COLO668 (cell line): ENCODE data around the gene INF2.
A peak's percentile ranks its signal among the peaks of the same experiment; 100 is the strongest.
"Not testable (repeated sequence)": the region's sequence is repeated elsewhere in the genome, so short reads cannot be mapped to it uniquely, and the experiment has no call there.

Experiments
- DNase-seq: peaks from one replicate; lab custom pipeline; 2025; ENCODE audit not compliant: unreplicated experiment; lab: John Stamatoyannopoulos, UW

The INF2 gene

DNA sequence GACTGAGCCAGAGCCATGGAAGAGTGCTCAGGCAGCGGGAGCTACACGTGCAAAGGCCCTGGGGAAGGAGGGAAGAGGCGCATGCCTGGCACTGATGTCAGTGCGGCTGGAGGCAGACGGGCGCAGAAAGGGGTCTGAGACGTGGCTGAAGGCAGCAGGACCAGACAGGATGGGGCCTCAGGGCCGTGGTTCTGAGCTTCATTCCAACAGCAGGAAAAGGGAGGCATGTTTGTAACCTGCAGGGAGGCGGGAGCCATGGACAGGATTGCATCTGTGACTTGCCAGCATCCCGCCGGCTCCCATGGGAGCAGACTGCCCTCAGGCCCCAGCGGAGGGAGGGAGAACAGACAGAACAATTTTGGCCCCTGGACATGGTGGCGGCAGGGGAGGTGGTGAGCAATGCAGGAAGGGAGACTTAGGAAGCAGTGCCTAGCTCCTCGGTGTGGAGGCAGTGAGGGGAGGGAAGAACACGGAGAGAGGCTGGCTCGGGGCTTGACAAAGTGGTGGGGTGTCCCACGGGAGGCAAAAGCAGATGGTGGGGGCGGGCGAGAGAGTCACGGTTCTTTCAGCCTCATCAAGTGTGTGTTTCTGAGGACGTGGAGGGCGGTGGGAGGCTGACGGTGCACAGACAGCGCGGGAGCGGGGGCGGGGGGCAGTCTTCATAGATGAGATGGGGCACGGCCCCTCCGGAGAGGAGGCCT, 33.3 kb upstream of the INF2 start:
- DNase-seq: no peak

DNA sequence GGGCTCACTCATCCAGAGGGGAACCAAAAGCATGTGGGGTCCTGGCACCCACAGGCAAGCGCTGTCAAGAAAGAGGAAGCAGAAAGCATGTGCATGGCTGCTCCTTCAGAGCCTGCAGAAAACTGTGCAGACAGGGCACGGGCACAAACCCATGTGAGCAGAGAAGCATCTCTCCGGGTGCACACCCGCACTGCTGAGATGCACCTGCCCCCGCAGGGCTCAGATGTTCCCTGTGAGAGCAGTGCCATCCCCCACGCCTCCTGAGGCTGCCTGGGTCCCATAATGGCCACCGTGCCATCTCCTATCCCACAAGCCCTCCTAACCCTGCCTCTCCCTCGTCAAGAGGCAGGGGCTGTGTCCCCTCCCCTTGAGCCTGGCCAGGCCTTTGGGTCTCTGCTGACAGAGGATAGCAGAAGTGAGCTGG, 32.3 kb upstream of the INF2 start:
- no peak for DNase-seq

DNA sequence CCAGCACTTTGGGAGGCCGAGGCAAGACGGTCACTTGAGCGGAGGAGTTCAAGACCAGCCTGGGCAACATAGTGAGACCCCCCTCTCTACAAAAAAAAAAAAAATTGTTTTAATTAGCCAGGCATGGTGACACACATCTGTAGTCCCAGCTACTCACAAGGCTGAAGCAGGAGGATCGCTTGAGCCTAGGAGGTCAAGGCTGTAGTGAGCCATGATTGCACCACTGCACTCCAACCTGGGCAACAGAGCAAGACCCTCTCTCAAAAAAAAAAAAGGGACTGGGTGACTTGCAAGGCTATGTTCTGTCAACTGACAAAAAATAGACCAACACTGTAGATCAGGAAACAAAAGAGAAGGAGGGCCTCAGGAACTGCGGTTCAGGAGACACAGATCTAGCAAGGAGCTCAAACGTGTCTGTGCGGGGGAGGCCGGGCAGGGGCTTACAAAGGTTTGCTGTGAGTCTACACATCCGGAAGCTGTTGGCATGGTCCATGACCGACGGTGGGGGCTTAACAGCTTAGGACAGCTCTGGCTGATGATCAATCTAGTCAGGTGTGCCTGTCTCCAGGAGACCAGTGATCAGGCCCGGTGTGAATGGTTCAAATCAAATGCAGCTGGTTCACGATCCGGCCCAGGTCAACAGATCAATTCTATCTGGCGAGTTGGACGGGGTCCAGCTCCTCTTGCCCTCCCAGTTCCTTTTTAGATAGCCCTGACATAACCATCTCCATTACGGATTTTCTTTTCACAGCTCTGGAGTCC, 31.7 kb upstream of the INF2 start:
- DNase-seq: no peak

DNA sequence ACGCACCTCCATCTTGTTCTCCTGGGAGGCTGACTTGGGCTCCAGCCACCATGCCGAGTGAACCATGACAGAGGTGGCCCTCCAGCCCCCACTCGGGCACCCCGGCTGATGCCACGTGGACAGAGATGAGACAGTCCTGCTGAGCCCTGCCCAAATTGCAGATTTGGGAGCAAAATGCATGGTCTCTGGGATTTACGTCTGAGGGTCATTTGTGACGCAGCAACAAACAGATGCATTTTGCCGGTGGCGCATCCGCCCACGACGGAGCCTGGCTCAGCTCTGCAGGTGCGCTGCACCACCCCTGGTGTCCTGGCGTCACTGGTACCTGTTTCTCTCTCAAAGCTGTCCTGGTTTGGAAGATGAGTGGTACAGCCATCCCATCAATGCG, 31.1 kb upstream of the INF2 start:
- no peak for DNase-seq

DNA sequence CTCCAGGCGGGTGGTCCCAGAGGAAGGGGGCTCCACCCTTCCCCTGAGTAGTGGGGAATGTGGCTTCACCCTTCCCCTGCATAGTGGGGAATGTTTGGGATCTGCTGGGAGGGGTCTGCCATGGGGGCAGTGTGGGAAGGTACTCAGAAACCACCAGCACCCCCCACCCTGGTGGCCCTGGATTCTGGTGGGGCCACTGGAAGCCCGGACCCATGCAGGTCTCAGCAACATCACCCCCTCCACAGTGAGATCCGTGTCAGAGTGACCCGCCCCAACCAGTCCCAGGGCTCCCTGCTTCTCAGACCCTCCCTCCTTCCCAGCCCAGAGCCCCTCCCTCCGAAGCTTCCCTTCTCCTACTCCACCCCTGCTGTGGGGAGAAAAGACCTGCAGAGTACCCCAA, 30.3 kb upstream of the INF2 start:
- no peak for DNase-seq

DNA sequence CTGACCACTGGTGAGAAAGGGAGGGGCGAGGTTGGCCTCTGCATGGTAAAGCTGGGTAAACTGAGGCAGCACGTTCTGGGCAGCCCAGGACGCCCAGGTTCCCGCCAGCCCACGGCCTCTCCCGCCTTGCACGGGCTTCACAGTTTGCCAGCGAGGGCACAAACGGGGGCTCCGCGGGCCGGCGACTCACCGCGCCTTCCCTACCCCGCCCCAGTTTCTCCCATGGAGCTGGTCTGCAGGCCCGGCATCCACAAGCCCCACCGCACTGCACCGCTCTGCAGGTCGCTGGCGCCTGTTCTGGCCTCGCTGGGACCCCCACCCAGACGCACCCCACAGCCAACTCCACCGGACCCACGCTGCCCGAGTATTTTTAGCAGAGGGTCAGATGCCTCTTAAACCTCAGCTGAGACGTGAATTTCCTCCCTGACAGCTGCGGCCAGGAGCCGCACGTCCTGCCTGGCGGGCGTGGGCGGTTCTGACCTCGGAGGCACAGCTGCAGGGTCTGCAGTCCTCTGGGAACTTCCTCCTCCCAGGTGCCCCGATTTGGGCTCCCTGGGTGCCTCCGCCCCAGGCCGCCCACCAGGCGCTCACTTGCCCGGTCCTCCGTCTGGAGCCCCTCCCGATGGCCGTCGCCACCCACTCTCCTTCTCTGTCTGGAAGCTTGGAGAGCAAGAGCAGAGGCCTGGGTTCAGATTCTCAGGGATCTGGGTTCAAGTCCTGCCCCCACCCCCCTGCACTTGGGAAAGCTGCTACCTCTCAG, 29.5 kb upstream of the INF2 start:
- no peak for DNase-seq

DNA sequence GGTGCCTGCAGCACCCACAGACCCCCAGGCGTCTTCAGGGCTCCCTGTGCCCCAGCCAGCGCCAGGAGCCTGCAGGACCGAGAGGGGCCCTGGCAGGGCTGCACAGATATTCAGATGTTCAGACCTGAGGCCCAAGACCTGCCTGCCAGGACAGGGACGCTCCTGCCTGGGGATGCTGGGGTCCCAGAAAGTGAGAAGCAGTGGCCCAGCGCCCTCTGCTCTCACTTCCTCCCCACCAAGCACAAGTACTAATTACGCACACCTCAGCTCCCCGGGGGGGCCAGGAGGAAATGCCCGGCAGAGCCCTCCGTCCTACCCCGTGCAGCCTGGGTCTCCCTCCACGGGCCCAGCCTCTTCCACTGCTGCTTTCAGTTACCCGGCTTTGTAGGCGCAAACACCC, 28.8 kb upstream of the INF2 start:
- DNase-seq: no peak

DNA sequence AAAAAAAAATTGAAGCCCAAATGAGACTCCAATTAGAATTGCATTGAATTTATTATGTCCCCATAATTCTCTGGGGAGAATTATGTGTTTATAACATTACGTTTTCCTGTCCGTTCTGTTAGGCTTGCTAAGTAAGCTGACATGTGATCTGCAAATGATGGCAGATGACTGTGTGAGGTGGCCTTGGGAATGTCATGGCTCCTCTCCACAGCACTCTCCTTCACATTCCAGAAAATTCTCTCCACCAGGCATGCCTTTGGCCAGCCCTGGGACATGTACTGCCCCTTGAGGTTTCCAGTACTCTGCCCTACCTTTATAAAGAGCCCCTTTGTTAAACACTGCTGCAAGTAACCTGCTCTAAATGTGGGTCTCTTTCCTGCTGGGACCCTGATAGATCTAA, 28.3 kb upstream of the INF2 start:
- DNase-seq: no peak

DNA sequence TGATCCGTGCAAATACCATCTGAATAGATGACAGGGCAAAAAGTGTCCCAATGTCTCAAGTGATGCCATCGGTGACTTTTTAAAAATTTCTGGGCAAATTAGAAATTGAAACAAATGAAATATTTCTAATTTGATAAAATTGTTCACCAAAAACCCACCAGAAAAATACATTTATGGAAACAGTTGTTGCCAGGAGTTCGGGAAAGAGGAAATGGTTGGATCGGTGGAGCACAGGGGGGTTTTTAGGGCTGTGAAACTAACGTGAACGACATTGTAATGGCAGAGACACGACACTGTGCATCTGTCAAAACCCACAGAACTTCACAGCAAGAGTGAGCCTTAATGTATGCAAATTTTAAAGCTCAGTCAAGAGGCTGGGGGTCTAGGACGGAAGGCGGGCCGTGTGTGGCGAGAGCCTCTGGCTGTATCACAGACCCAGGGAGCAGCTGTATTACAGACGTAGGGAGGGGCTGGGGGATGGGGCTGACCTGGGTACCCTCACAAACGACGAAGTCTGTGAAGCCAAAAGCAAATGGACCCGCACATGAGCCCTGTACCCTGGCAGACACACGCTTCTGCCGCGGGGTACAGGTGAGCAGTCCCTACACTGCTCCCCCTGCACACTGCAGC, 27.8 kb upstream of the INF2 start:
- DNase-seq: not testable (repeated sequence)

DNA sequence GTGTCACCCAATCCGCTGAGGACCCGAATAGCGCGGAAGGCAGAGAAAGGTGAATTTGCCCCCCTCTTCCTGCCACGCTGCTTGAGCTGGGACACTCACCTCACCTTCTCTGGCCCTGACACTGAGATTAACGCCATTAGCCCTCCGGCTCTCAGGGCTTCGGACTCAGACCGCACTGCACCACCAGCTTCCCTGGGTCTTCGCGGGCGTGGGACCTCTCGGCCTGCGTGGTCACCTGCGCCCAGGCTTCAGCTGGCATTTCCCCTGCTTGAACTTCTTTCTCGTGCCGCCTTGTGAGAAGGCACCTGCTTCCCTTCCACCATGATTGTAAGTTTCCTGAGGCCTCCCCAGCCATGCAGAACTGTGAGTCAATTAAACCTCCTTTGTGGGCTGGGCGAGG, 26.9 kb upstream of the INF2 start:
- not testable (repeated sequence) for DNase-seq

DNA sequence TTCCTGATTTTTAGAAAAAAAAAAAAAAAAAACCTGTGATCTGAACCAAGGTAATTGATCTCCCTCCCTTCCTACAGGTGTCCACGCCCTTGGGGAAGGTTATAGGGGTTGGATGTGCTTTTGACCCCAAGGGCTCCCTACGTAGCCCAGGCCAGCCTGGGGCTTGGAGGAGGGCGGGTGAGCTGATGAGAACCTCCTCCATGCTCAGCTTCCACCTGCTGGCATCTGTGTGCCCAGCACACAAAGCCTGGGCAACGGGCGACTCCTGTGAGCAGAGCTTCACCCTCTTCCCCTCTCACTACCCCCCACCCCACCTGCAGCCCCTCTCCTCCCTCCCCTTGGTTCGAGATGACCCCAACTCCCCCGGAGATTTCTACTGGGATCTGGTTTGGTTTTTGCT, 25.3 kb upstream of the INF2 start:
- DNase-seq: no peak

DNA sequence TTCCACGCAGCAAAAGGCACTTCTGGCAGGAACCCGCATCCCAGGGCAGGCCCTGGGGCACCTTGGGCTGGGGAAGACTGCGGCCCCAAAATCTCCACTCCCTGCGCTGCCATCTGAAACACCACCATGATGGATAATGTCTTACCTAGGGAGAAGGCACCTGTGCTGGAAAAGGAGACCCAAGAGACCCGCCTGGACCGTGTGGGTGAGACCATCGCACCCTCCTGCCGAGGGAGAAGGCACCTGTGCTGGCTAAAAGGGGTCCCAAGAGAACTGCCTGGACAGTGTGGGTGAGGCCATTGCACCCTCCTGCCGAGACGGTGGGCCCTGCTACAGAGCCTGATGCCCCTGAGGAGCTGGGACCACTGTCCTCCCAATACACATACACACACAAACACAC, 24.8 kb upstream of the INF2 start:
- no peak for DNase-seq

DNA sequence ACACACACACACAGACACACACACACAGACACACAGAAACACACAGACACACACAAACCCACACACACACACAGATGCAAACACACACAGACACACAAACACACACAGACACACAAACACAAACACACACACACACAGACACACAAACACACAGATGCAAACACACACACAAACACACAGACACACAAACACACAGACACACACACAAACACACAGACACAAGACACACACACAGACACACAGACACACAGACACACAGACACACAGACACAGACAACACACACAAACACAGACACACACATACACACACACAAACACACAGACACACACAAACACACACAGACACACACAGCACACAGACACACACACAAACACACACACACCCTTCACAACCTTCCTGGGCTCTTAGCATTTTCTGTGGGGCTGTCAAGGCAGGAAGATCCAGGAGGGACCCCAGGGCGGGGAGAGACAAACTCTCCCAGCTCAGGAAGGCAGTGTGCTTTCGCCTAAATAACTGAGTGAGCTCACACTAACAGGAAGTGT, 24.2 kb upstream of the INF2 start:
- DNase-seq: no peak

DNA sequence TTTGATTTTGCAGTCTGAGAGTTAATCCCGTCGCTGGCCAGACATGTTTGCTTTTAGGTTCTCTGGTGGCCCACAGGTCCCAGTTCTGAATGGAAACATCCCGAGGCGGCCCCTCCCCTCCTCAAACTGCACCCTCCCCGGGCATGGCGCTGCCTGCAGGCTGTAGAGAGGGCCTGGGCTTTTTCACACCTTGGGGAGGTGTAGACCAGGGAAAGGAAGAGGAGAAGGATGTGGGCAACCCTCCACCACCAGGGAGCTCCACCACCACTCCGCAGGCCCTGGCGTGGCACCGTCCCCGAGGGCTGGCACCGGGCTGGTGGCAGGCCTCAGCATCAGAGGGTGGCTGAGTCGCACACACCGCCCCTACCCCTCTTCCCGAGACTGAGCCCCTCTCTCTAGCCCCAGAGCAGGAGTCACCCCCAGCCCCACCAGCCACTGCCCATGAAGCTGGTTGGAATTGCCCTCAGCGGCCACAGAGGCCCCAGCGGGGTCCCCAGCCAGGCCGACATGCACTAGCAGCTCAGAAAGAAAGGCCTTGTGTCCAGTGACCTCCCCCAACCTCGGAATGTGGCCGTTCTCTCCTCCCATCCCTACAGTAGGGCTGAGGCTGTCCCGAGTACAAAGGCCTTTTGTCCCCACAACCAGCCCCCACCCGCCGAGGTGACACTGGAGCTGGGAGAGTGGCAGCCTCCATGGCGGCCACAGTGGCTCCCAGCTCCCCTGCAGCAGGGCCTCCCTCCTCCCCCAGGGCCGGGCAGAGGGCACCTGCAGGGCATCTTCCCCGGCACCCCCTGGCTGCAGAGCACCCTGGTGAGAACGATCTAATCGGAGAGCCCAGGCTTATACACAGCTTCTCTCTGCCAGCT, 23.5 kb upstream of the INF2 start:
- peak; percentile 52 for DNase-seq

DNA sequence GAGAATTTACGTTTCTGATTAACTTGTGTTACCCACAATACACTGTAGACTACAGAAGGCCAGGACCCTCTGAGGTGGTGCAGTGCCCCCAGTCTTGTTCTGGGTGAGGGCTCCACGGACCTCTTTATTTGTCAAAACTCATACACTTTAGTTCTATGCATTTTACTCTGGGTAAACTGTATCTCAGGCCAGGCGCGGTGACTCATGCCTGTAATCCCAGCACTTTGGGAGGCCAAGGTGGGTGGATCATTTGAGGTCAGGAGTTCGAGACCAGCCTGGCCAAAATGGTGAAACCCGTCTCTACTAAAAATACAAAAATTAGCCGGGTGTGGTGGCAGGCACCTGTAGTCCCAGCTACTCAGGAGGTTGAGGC, 22.9 kb upstream of the INF2 start:
- not testable (repeated sequence) for DNase-seq

DNA sequence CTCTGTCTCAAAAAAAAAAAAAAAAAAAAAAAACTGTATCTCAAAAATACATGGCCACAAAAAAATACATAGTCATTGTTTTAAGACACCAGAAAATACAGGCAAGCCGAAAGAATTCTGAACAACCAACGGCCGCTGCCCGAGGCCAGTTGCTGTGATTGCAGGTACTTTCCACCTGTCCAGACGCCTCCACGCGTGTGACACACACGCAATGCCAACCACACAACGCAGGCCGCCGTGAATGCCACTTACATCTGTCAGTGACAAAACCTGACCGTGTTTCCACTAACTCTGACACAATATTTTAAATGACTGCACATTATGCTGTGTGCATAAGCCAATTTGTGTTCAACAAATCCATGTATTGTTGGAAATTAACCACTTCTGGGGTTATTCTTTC, 22.4 kb upstream of the INF2 start:
- no peak for DNase-seq

DNA sequence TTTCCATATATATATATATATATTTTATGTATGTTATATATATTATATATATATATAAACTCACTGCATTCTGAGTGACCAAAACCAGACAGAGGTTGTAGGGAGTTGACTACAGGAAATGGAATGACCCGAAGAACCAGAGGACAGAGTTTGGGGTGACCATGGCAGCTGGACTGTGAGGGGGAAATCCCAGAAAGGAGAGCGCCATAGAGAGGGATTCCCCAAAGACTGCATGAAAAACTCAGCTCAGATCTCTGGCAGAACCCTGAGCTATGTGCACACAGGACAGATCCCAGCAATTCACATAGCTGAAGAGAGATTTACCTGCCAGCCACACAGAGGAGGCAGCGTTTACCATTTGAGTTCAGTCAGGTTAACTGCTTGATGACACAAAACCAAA, 19.7 kb upstream of the INF2 start:
- no peak for DNase-seq

DNA sequence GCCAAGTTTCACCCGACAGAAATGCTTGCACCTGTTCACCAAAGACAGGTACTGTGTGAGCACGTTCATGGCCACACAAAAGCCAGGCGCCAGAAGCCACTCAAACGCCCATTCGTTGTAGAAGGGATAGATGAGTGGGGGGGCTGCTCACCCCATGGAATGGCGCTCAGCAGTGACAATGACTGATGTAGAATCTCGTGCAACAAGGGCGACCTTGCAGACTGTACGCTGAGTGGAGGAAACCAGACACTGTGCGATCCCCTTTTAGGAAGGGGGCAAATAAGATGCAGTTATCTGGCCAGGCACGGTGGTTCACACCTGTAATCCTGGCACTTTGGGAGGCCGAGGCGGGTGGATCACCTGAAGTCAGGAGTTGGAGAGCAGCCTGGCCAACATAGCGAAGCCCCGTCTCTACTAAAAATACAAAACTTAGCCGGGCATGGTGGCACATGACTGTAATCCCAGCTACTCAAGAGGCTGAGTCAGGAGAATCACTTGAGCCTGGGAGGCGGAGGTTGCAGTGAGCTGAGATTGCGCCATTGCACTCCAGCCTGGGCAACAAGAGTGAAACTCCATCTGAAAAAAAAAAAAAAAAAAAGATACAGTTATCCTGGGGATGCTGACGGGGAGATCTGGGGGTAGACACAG, 18.0 kb upstream of the INF2 start:
- DNase-seq: not testable (repeated sequence)

DNA sequence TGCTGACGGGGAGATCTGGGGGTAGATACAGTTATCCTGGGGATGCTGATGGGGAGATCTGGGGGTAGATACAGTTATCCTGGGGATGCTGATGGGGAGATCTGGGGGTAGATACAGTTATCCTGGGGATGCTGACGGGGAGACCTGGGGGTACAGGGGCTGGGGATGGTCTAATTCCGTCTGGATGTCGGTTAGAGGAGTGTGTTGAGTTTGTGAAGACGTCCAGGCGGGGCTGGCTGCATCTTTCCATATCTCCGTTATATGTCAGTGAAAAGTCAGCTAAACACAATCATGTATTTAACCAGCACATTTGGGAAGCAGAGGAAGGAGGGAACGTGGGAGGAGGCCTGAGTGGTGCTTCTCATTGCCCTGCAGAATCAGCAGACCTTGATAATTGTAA, 17.3 kb upstream of the INF2 start:
- DNase-seq: not testable (repeated sequence)

DNA sequence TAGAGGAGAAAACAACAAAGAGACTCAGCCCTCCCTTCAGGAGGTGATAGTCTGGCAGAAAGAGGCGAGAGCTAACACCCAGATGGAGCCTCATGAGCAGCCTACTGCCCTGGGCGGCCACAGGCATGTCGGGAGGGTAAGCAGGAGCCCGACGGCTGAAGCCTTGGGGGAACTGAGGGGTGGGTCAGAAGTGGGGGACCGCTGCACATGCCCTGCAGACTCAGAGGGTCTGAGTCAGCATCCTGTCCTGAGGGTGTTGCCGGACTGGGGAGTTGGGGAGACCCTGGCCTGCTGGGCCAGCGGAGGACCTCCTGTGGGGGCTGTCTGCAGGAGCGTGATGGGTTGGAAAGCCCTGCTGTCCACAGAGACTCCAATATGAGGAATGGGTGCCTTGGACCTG, 15.9 kb upstream of the INF2 start:
- DNase-seq: no peak
